GM19023 (cell line): ENCODE results near the gene NFIB.

Source experiments
- ATAC-seq: cut with Tn5 transposase; IDR thresholded peaks from one replicate; pipeline ENCODE4 v1.9.1; 2021; ENCODE audit warnings: mild to moderate bottlenecking, moderate library complexity; ENCODE audit not compliant: unreplicated experiment

The NFIB gene

DNA sequence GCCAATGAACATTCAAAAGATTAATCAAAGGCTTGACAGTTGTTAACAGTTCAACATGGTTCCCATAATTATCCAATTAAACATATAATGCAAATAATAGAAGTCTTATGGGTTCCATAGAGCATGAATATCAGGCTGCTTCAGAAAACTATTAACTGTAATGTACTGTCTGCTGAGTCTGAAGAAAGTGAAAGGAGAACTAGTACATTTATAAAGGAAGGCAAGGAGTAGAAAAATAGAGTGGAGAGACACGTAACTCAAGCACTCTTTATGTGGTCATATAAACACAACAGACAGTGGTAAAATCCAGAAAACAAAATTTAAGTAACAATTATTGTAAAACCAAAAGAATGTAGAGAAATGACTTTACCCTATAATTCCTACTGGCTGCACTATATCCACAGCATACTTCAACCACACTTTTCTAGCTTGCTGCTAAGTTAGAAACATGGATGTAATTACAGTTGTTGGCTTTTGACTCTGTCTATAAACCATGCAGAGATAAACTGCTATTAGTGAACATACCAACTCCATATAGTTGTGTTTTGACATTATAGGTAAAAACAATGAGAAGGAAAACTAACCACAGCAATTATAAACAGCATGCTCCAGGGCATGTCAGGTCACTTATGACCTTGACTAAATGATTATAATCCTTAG lies 32.7 kb downstream of the NFIB start:
- ATAC-seq, result no peak

DNA sequence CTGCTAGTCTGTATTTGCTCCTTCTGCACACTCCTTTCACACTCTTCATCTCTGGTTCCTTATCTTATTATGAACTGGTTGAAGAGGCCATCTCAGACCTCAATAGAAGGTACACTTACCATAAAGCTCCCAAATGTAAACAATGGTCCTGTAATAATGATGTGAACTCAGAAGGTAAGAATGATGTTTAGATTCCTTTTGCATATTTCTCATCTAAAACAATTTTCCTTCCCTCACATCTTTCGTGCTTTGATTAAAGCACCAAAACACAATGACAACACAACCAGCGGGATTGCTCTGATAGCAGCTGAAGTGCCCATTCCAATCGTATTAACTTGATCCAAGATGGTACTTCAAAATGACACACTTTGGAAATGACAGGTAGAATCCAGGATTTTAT lies 34.3 kb downstream of the NFIB start:
- ATAC-seq, result no peak

DNA sequence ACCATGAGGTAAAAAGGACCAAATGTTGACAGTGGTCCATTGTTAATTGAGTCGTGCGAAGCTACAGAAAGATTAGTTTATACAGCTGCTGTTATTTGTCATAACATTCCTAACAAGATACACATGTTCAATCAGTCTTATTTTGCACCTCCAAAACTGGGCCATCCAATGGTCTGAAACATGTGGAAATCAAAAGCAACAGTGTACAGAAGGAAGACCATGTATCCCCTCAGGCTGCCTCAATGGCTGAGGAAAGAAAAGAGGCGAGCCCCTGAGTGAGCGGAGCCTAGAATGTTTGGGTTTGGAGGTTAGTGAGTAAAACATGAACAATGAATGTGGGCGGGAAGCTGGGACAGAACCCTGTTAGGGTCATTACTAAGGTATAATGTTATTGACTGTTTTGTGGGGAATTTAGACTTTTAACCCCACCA lies 35.6 kb downstream of the NFIB start:
- ATAC-seq, result no peak

DNA sequence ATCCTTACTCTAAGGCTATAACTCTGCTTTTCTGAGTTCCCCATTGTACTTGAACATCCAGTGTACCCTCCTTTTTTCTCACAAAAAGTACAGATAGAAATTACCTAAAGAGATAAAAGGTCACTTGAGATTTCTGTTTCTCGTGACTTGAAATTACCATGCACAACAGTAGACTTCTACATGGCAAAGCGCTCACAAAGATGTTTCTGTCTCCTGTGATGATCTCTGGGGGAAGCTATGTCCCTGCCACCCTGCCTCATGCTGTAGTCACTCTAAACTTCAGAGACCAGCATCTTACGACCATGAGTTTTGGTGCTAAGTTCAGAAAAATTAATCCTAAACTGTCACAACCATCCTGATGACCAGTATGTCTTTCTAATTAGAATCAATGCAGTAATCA lies 36.2 kb downstream of the NFIB start:
- no peak for ATAC-seq

DNA sequence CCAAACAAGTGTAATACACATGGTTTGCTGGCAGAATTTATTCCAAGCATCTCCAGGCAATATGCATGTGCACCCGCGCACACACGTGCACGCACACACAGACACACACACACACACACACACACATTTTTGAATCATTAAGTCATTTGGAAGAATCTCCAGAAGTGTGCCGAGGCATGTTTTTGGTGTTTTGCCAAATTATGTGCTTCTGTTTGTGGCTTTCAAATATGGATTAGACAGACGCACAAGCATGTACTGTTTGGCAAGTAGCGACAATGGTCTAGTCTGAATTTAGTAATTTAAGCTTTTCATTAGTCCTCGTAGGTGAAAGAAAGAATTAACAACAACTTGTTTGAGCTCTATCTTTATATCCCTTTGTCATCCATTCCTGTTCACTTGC lies 36.7 kb downstream of the NFIB start:
- ATAC-seq, result no peak

DNA sequence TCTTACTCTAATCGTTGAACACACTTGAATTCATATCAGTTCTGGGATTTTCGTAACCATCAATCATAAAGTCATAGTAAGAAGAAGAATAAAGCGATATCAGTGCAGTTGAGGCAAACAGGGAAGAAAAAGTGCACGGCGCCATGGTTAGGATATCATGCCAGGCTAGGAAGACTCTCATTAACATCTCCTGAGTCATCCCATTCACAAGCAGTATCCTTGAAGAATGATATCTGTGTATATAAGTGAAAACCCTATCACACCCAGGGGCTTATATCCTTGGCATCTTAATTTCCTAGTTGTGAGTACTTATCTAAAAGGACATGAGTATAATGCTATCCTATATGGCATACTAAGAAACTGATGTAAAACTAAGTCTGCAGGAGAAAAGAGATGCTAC lies 38.6 kb downstream of the NFIB start:
- ATAC-seq, result no peak

DNA sequence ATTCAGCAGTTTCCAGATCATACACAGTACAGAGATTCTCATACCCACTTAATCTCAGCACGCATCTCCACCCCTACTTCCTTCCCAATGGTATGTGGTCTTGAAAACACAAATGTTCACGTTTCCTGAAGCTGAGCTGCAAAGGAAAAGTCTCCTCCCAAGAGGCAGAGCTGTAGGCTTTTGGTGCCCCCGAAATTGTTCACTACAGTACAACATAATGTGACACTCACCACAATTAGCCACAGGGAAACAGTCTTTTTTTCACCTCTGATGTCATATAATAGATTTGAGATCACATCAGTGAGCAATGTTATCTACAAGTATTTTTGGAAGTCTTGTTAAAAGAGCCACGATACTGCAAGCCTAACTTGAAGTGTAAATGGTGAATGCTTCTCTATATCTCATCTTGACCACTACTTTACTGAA lies 40.2 kb downstream of the NFIB start:
- ATAC-seq, result no peak

DNA sequence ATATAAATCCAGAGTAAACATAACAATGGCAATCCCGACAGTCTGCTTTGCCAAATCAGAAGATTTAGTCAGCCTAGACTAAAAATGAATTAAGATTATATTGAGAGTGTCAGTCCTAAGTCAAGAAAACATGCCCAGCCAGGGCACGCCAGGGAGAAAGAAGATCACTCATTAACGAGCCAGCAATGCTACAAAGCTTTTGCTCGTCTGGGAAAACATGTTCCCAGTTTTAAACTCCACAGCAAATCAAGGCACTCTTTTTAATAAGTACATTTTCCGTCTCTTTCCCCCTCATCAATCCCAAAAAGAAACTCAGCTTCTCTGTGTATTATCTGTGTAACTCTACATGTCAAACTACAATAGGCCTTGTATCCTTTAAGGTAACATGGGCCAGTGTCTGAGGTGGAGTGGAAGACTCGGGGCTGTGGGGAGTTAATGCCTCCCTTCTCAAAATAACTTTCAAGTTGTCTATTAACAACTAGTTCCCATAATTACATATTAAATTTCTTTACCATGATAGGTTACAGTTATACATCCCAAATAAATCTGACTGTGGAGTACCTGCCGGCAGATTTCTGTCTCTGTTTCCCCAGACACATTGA lies 40.9 kb downstream of the NFIB start:
- no peak for ATAC-seq

DNA sequence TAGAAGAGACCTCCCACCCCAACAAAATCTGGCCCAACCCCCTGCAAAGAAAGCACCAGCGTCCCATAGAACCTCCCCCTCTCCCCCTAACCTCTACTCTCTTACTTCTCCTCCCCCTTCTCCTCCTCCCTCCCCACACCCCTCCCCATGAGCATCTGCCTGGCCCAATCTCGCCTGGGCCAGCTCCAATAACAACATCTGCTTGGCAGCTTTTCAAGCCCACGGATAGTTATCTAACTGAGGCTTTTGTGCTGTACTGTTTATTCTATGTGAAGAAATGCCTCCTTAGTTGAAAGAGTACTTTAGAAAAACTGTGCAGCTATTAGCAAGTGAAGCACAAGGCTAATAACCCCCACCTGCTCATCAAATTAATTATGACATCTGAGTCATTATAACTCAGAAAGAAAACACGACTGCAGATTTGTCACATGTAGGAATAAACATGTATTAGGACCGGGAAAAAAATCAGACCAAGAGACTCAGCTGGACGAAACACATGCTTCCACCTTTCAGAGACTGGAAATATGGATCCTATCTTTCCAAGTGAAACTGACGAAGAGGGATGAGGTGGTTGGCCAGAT lies 42.8 kb downstream of the NFIB start:
- ATAC-seq, result no peak

DNA sequence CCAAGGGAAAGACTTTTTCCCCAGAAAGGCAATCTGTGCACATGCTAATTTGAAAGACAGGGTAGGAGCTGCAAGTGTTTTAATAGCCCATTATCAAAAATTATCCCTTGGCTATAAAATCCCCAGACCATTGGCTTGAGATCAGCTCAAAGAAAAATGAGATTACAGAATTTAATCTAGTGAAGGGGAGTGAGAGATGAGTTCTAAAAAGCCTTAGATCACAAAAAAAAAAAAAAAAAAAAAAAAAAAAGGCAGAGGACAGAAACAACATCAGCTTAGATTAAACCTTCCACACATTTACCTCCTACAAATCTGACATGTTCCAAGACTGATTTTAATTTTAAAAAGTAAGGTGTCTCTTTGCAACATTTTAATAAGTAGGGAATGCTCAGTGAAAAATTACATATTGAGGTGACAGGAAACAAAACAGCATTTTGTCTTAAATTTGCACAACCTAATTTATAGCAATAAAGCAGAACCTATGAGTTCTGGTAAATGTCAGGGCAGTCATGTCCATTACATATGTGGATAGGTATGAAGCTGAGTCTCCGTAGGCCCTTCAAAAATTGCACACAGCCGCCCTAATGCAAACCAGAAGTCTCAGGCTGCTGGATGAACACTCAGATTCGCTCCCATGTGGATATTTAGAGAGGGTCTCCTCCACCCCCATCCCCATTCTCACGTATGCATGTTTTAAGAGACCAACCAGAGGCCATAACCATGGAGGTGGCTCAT lies 43.4 kb downstream of the NFIB start:
- ATAC-seq, result no peak

DNA sequence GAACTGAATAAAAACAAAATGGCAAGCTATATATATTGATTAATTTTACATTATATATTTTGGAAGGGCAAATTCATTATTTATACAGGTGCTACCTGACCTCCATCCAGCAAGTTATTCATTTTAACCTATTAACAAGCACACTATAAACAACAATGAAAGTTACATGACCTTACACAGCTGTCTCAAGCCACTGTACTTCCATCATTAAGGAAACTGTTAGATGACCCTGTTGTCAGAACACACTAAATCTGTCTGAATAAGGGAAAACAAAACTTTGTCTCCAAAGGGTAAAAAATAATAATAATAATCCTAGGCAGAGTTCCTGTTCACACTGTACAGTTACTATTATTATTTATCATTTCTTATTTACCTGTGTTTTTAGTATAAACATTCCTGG lies 44.0 kb downstream of the NFIB start:
- ATAC-seq, result no peak

DNA sequence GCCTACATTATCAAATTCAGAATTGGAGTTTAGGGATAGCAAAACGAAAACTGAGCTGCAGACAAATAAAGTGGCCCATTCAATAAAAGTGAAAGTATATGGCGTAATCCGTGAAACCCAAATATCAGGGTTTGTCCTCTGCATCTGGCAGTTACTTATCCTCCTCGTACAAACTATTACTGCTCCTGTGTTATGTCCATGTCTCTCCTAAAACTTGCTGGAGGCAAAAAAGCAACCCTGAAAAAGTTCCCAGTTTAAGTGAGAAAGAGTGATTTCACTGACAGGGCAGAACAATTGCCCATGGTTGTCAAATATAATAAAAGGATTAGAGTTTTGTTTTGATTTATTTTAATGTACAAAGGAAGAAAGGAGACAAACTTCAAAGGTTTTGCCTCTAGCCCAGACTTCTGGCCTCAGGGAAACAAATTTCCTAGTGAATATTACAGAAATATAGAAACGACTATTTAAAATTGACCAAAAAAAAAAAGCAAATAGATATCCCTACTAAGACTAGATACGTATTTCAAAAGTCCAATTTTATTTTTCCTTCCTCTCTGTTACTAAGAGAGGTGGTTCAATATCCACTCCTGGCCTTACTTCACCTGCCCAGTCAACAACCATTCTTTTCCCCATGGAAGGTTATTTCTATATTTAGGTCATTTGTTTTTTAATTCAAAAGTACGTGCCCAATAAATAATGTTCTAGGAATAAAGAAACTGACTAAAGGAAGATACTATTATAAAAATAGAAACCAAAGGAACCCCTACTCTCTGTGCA lies 50.0 kb downstream of the NFIB start:
- ATAC-seq, result no peak

DNA sequence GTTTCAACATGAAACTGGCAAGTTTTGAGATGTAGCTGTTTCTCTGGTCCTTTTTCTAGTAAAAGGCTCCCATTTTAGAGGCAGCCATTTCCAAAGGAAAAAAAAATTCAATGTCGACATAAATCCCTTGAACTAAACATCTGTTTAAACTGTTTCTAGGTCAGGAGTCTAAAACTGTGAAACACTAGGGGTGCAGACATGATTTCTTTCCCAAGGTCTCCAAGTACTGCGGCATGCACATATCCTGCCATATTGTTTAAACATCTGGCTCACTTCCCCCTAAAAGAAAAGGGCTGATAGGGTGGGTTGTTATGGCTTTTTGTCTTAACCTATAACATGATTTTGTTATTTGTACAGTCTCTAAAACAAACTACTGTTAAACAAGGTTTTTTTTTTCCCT lies 51.1 kb downstream of the NFIB start:
- ATAC-seq, result no peak

DNA sequence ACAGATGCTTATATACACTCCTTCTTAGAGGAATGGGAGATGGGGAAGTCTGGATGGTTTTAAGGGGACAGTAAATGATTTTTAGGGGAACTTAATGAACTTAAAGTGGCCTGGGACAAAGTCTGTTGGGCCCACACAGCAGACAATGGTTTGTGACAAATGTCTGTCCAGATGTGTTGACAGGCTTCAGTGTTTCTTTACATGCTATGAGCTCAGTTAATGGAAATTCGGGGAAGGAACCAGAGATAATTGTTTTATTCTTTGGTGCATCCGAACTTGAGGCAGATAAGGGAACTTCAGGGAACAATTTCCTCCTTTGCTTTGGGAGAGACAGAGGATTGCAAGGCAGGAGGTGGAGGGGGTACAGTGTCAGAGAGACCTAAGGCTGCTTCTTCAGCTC lies 52.3 kb downstream of the NFIB start:
- ATAC-seq, result no peak

DNA sequence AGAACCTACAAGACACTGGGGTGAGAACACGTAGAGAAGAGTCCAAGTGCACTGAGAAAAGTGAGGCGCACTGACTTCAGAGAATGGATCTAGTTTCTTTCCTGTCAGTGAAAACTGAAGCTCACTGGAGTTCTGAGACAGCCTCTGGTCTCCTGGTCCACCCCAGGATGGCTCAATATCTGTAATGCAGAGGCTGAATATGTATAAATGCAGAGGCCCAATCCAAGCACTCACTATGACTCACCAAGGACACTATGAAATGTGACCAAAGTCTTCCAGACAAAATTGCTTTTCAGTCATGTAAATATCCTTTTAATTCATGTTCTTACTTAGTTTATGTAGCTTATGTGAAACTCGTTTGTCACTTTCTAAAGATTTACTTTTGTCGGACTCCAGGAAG lies 53.8 kb downstream of the NFIB start:
- ATAC-seq, result no peak

DNA sequence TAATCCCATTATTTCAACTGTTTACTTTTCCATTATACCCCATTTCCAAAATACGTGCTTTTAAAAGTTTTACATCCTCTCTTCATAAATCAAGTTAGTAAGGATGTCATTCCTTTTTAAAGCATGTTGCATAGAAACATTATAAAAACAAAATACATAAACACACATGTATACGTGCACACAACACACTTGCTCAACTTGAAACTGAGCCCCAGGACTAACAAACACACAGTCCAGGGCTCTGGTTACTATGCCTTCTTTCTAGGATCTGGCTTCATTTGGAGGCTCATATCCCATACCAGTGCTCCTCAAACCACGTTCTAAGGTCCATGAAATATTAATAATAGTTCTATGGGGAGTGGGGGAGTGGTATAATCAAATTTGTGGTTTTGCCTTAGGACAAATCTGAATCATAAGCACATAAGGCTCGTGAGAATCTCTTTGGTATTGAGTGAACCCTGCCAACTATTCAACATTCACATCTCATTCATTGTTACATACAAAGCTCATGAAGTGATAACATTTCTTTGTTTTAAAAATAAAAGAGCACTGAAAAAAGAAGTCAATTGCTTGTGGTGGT lies 55.2 kb downstream of the NFIB start:
- no peak for ATAC-seq

DNA sequence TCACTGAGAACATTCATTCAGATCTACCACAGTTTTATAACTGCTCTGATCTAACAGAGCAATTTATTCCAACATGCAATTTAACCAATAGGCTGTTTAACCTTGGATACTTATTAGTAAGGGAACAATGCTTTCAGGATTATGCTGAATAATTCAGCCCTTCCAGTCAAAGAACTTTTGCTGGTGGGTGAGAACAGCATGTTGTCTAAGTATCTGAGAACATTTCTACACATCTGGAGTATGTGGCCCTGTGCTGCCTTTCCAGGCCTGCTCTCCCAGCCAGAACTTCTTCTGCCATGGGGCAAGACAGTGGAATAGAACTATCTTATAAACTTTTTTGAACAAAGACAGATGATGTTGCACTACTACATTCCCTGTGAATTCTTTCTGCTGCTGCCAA lies 55.8 kb downstream of the NFIB start:
- no peak for ATAC-seq

DNA sequence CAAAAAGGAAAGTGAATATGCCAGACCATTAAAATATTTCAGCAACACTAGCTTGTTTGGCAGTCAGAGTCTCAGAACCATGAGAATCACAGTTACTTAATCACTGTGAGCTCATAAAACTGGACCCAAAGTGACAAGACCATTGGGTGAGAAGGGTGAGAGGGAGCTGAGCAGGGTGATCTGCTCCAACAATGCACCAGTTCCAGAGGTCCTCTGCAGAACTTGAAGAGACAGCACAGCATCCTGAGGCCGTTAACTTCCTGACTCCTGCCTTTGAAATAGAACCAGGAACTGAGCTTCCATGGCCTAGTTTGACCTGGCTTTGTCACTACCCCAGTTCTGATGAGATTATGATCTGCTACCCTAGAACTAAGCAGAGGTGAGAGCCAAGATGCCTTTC lies 57.4 kb downstream of the NFIB start:
- ATAC-seq, result no peak

DNA sequence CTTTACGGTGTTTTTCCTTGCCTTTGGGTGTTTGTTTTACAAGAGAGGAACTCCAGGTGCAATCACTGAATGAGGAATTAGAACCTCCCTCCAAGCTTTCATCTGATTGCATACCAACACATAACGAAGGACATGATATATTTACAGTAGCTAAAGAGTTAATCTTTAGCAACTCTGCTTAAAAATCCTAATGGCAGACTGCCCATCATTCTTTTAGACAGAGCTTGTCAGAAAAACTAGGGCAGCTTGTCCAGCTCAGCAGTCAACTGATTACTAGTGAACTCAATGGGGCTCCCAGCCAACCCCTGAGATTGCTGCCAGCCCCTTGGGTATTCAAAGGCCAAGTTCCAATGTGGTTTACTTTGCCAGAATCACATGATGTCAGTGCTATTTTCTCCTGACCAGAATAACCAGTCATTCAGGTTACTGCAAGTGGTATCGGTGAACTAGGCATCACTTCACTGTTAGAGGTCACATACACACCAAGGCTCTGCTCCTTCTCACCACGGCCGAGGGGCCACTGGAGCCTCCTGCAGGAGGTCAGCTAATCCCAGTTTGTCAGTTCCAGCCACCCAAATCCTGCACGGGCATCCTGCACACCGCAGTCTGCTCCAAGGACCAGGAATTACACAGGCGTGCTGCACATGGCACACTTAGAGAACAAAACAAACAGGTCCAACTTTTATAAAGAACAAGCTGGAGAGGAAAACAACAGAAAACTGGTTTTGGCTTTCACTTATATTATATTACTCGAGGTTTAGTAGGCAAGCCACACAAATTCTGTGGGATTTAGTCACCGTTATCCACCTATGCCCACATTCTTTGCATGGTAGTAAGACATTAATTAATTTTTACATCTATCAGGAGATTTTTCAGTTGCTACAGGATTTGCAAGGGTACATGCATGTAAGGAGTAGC lies 62.5 kb downstream of the NFIB start:
- ATAC-seq, result no peak

DNA sequence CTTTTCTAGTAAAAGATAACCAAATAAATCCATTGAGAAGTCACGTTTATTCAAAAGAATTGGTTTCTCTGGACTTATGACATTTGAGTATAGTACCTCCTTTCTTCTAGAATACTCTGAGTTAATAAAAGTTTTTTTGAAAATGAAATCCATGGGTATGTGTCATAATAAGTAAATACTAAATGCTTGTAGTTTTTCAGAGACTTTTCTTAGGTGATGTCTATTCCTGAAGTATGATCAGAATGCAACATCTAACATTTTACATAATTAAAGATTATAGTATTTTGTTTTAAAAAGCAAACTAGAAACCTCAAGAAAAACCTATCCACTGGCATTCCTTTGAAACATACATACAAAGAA lies 63.2 kb downstream of the NFIB start:
- ATAC-seq, result no peak
